HG03342 (cell line): ENCODE results near the gene GSG1L.

Experiments used
- ATAC-seq: cut with Tn5 transposase; IDR thresholded peaks from one replicate; pipeline ENCODE4 v1.9.1; 2021; ENCODE audit warnings: mild to moderate bottlenecking, moderate library complexity; ENCODE audit not compliant: unreplicated experiment

Gene GSG1L

GRCh38 chr16:28027055-28027454 lies 36.5 kb downstream of the GSG1L start:
- ATAC-seq, result no peak

GRCh38 chr16:28025631-28026030 lies 37.9 kb downstream of the GSG1L start:
- no peak for ATAC-seq

- ATAC-seq, result no peak
These were observed 44.3 kb downstream of the GSG1L start for GRCh38 chr16:28019218-28019617.

- no peak for ATAC-seq
These were observed 48.7 kb downstream of the GSG1L start for GRCh38 chr16:28014851-28015250.

DNA sequence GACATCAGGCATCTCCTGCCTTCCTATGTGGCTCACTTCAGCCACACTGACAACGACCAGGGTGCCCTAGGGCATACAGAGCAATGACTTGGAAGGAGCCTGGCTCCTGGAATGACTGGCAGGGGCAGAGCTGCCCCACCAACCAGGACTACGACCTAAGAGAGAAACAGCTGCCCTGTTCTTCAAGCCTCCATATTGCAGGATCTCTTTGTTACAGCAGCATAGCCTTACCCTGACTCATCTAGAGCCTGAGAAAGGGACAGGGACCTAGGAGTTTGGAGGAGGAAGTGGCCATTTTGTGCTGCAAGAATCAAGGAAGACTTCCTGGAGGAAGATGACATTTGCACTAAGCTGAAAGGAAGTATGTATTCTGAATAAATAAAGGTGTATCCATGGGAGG lies 49.6 kb downstream of the GSG1L start:
- ATAC-seq, result no peak

GRCh38 chr16:28013392-28013791 lies 50.1 kb downstream of the GSG1L start:
- no peak for ATAC-seq

- ATAC-seq, result no peak
These were observed 51.5 kb downstream of the GSG1L start for GRCh38 chr16:28011971-28012445.

GRCh38 chr16:28011223-28011622 lies 52.3 kb downstream of the GSG1L start:
- ATAC-seq, result no peak

DNA sequence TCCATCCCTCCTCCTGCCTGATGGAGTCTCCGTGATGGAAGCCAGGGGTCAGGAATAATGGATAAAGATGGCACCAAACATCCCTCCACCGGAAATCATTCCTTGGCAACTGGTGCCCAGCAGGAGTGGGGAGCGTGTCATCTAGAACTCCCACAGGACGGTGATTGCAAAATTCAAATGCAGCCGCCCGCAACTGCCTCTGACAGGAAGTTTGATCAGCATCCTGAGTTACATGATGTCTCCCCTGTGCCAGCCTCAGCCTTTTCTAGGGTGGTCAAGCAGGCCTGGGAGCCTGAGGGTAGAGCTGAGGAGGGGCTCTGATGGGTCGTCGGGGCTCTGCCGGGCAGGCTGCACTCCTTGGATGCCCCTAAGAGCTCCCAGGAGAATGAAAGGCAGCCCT lies 52.8 kb downstream of the GSG1L start:
- ATAC-seq, result no peak

- no peak for ATAC-seq
These were observed 53.7 kb downstream of the GSG1L start for GRCh38 chr16:28009586-28010373.

GRCh38 chr16:28003923-28004322 lies 59.6 kb downstream of the GSG1L start:
- no peak for ATAC-seq

DNA sequence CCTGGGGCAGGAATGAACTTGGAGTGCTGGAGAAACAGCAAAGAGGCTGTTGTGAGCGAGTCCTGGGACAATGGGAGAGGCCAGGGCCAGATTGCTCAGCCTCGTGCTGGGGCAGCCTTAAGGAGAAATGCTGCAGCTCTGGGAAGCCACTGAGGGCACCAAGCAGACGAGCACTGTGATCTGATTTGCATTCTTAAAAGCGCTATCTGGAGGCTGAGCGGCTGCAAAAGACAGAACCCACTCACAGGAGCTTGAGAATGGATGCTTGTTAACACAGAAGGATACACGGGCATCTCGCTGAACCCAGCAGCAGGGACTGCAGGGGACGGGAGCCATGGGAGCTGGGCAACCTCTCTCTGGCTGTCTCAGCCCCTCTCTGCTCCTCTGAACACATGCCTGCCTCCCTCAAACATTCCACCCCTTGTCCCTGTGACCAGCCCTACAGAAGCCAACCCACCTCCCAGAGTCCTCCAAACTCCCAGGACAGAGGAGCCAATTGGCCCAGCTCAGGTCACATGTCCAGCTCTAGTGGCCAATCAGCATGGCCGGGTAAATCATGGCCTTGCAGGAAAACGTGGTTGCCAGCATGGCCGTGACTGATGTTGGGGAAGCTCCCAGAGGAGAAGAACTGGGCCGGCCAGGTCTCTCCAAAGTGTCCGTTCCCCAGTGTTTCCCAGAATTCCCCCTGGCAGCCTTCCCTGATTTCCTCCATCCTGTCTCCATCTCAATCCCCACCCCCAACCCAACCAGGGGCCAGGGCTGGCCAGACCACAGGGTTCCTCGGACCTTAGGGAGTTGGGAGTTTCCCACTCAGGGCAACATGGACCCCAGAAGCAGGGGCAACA lies 60.3 kb downstream of the GSG1L start:
- ATAC-seq, result no peak

DNA sequence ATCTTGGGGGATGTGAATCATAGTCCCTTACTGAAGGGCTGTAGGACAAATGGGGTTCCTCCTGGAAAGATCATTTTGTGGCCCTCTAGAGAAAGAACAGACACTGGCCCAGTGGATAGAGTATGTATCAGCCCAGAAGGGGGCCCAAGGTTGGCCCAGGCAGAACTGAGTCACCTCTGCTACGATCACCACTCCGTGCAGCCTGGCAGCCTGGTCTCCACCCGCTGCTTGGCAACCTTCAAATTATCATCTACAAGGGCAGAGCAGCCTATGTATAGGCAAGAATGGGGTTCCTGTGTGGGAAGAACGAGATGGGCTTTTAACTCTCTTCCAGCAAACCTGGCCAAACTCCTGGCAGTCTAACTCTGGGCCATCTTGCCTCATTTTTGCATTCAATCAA lies 61.9 kb downstream of the GSG1L start:
- no peak for ATAC-seq

GRCh38 chr16:28001184-28001583 lies 62.3 kb downstream of the GSG1L start:
- ATAC-seq, result no peak

GRCh38 chr16:28000314-28001169 lies 63.0 kb downstream of the GSG1L start:
- no peak for ATAC-seq

DNA sequence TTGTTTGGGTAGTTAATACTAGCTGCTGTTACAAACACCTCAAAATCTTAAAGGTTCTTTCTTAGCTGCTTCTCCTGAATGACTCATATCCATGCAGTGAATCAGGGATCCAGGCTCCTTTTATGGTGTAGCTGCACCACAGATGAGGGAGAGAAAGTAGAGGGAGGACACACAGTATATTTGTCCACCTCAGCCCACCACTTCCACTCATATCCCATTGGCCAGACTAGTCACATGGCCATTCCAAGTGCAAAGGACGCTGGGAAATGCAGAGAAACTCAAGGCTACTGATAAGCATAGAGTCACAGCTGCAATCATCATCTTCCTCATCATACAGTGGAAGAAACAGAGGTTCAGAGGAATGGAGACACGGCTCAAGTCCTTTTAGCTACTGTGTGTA lies 63.8 kb downstream of the GSG1L start:
- no peak for ATAC-seq

DNA sequence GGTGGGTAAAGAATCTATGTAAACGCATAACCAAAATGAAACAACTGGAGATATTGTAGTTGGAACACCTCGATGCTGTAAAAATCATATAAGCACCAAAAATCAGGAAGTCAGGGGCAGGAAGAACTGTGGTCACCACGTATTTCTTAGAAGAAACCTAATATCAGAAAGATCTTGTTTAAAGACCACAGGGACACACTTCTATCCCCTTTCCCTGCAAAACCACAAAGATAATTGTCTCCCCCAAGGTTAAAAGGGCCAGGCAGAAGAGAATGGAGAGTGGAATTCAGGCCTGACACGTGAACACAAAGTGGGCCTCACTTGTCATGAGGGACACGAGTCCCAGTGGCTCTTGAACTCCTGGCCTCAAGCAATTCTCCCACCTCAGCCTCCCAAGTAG lies 68.1 kb downstream of the GSG1L start:
- no peak for ATAC-seq

- no peak for ATAC-seq
These were observed 68.8 kb downstream of the GSG1L start for GRCh38 chr16:27994686-27995085.

GRCh38 chr16:27993587-27993986 lies 69.9 kb downstream of the GSG1L start:
- no peak for ATAC-seq

- ATAC-seq, result no peak
These were observed 71.6 kb downstream of the GSG1L start for GRCh38 chr16:27991876-27992275.

- ATAC-seq, result no peak
These were observed 77.5 kb downstream of the GSG1L start for GRCh38 chr16:27985981-27986380.
